GM12878 (cell line): ENCODE results near the gene SMAD1. TPM values are rescaled to one million over a fixed set of nuclear protein-coding genes. Genes with fewer than 3 reads are reported as not detected.

Source experiments
- CBX5 ChIP-seq: sonication (generic); IDR thresholded peaks from 2 replicates; pipeline ENCODE4 v1.6.1; 2016; ENCODE audit warnings: low read depth, moderate library complexity, mild to moderate bottlenecking, inconsistent platforms
- CREB1 ChIP-seq: IDR thresholded peaks from 2 replicates; pipeline ENCODE4 v1.6.1; 2012; ENCODE audit warnings: low read depth, mild to moderate bottlenecking, inconsistent platforms
- EED ChIP-seq: sonication (generic); IDR thresholded peaks from 2 replicates; pipeline ENCODE4 v1.6.1; 2016; ENCODE audit warnings: antibody characterized with exemption, low read depth
- EGR1 ChIP-seq, 2 experiments: IDR thresholded peaks; 1 replicate in 1 of 2; 2 replicates in 1 of 2; pipeline ENCODE4 v1.6.1; 2011 to 2012; ENCODE audit warnings: low read depth in 2 of 2, low read length in 2 of 2, borderline replicate concordance in 1 of 2, mild to moderate bottlenecking in 1 of 2, moderate library complexity in 1 of 2
- ETV6 ChIP-seq, 2 experiments: fragments of 450-650 bp in 1 of 2; IDR thresholded peaks in 1 of 2; conservative IDR thresholded peaks in 1 of 2; 2 replicates each; pipeline ENCODE4 v1.6.1; 2014; ENCODE audit warnings: antibody characterized with exemption in 1 of 2, borderline replicate concordance in 1 of 2, low read depth in 1 of 2, mild to moderate bottlenecking in 1 of 2, moderate library complexity in 1 of 2
- GATAD2B ChIP-seq: fragments of 450-650 bp; conservative IDR thresholded peaks from 2 replicates; pipeline ENCODE4 v1.6.1; 2017; ENCODE audit warnings: low read depth, mild to moderate bottlenecking, moderate library complexity
- HSF1 ChIP-seq: fragments of 150-350 bp; IDR thresholded peaks from 2 replicates; pipeline ENCODE4 v1.6.1; 2014; ENCODE audit warnings: mild to moderate bottlenecking, low read depth, low read length
- MYB ChIP-seq: fragments of 150-350 bp; IDR thresholded peaks from 2 replicates; pipeline ENCODE4 v1.6.1; 2014; ENCODE audit warnings: mild to moderate bottlenecking, low read depth, low read length, borderline replicate concordance
- PBX3 ChIP-seq: IDR thresholded peaks from 2 replicates; pipeline ENCODE4 v1.6.1; 2011; ENCODE audit warnings: mild to moderate bottlenecking, low read depth, low read length, moderate library complexity; ENCODE audit not compliant: insufficient replicate concordance
- POLR2A ChIP-seq: IDR thresholded peaks from 2 replicates; pipeline ENCODE4 v1.6.1; 2011; ENCODE audit warnings: low read depth, mild to moderate bottlenecking, low read length
- PRDM15 ChIP-seq: fragments of 450-650 bp; formaldehyde crosslinking; IDR thresholded peaks from 2 replicates; pipeline ENCODE4 v1.4.0; 2020; ENCODE audit warnings: mild to moderate bottlenecking, moderate library complexity
- RAD21 ChIP-seq: IDR thresholded peaks from 2 replicates; pipeline ENCODE4 v1.6.1; 2011; ENCODE audit warnings: mild to moderate bottlenecking, low read depth, low read length, moderate library complexity; ENCODE audit not compliant: insufficient read depth
- RBBP5 ChIP-seq: fragments of 200-600 bp; sonication (generic); conservative IDR thresholded peaks from 2 replicates; pipeline ENCODE4 v1.6.1; 2016
- RCOR1 ChIP-seq: conservative IDR thresholded peaks from 2 replicates; pipeline ENCODE4 v1.6.1; 2012; ENCODE audit warnings: low read depth, low read length, improper control_type of control experiment
- TBL1XR1 ChIP-seq: IDR thresholded peaks from 2 replicates; pipeline ENCODE4 v1.6.1; 2012; ENCODE audit warnings: low read depth, low read length, improper control_type of control experiment
- ZBTB4 ChIP-seq: fragments of 450-650 bp; formaldehyde crosslinking; IDR thresholded peaks from 2 replicates; pipeline ENCODE4 v1.4.0; 2022; ENCODE audit warnings: mild to moderate bottlenecking, moderate library complexity
- polyA plus RNA-seq, 11 experiments: library from polyadenylated mRNA; depleted of rRNA in 4 of 11; unstranded in 6 of 11; stranded (reverse) in 5 of 11; fragments of >200 nt; fragmentation: Nextera tagmentation in 4 of 11; fragmentation: Illumina TruSeq in 1 of 11; extraction: Ambion mirVana in 4 of 11; extraction: Trizol in 1 of 11; gene quantifications; 1 replicate in 1 of 11; 2 replicates in 10 of 11; pipeline versions ENCODE4 v1.2.1 to v1.2.3, GENCODE V29; 2011 to 2016; ENCODE audit warnings: inconsistent platforms in 2 of 11, missing spikeins in 2 of 11, low read depth in 1 of 11
- total RNA-seq, 4 experiments: library from RNA; depleted of rRNA in 3 of 4; stranded (reverse); fragments of >200 nt in 3 of 4; fragmentation: Illumina TruSeq in 1 of 4; extraction: Trizol in 1 of 4; gene quantifications; 2 replicates each; pipeline versions ENCODE4 v1.2.1 to v1.2.3, GENCODE V29; 2013 to 2021

Gene SMAD1
- total and polyA plus RNA-seq, 10 of the 15 experiments (the other 5 are each of a cell fraction or from before 2014, with no cell fraction given), result 0.29 to 17.5 (median 13.6) TPM

- TF ChIP-seq MYB, result no peak
- TF ChIP-seq PBX3, result no peak
- TF ChIP-seq HSF1, result no peak
- TF ChIP-seq PRDM15 (CRISPR knock-in tag), result no peak
- TF ChIP-seq RBBP5, result no peak
- peak; percentile 45; the same call in 1 of the 2 replicates for TF ChIP-seq POLR2A
- TF ChIP-seq EGR1 (IDR thresholded peaks at IDR 0.05; ENCODE audit: borderline replicate concordance in 1 of 2, low read depth in 2 of 2, low read length in 2 of 2), result peak in 1 of 2 experiments; percentile 53; a peak in 1 of 3 replicates
- TF ChIP-seq ETV6 (conservative IDR thresholded peaks at IDR 0.05 in 1 of 2, IDR thresholded peaks at IDR 0.05 in 1 of 2; ENCODE audit: borderline replicate concordance in 1 of 2, low read depth in 1 of 2), result no peak
- TF ChIP-seq EED, result 0 out of 2 replicates have a peak, but pooled peaks have one; percentile 29
- no peak for TF ChIP-seq ZBTB4 (CRISPR knock-in tag)
- TF ChIP-seq RAD21, result 0 out of 2 replicates have a peak, but pooled peaks have one; percentile 10
- TF ChIP-seq GATAD2B, result no peak
- no peak for TF ChIP-seq TBL1XR1
- TF ChIP-seq RCOR1, result no peak
- TF ChIP-seq CREB1, result no peak
- TF ChIP-seq CBX5, result no peak
Measured at GRCh38 chr4:145481164-145481941, at the start of gene SMAD1 (continued).
